Activated T-cell treated with anti-CD3 and anti-CD28 coated beads, Interleukin-2, amount 50 U/mL, for 72 hours (primary cell): ENCODE measurements around the gene GARS1. TPM values are rescaled to one million over a fixed set of nuclear protein-coding genes. Genes with fewer than 3 reads are reported as not detected.

Experiments
- ATAC-seq, 2 donors: fragments of 150-1000 bp; cut with Tn5 transposase; replicated peaks in 1 of 2; 2 replicates each; pipeline ENCODE4 v1.10.0; 2021; ENCODE audit warnings: moderate library complexity in 2 of 2, mild to moderate bottlenecking in 1 of 2
- DNase-seq, 2 donors: peaks; one replicate each; pipeline ENCODE4 v3.0.0; 2021 to 2022; ENCODE audit warnings: mixed read lengths in 1 of 2
- H3K27ac Mint-ChIP-seq: one replicate; pipeline ENCODE4 v1.8.0; 2022; ENCODE audit warnings: mild to moderate bottlenecking, moderate library complexity, mixed read lengths
- H3K27me3 Mint-ChIP-seq: one replicate; pipeline ENCODE4 v1.8.0; 2022; ENCODE audit warnings: low read depth, mixed read lengths
- H3K36me3 Mint-ChIP-seq, 2 donors: one replicate each; pipeline ENCODE4 v1.8.0; 2022; ENCODE audit warnings: mixed read lengths in 2 of 2, mild to moderate bottlenecking in 1 of 2; ENCODE audit not compliant: insufficient read depth in 2 of 2
- H3K4me1 Mint-ChIP-seq: one replicate; pipeline ENCODE4 v1.8.0; 2022; ENCODE audit warnings: low read depth, mixed read lengths
- H3K4me3 Mint-ChIP-seq, 2 donors: one replicate each; pipeline ENCODE4 v1.8.0; 2022; ENCODE audit warnings: mild to moderate bottlenecking in 2 of 2, mixed read lengths in 2 of 2, moderate library complexity in 2 of 2
- H3K9me3 Mint-ChIP-seq, 2 donors: one replicate each; pipeline ENCODE4 v1.8.0; 2022; ENCODE audit warnings: mixed read lengths in 2 of 2
- total RNA-seq, 2 donors: library from RNA; stranded (reverse); gene quantifications; one replicate each; pipeline ENCODE4 v1.2.3, GENCODE V29; 2022

The GARS1 gene
- total RNA-seq, 2 donors from 2014 or later, result 526 to 609 TPM

- Mint-ChIP-seq H3K36me3 (no peaks in the 10 kb centered on the region), H3K27me3 (no peaks in the 10 kb centered on the region), H3K27ac (no peak overlapping the region), H3K4me3 (no peak overlapping the region), H3K4me1 (no peaks in the 10 kb centered on the region), H3K9me3 (no peaks in the 10 kb centered on the region)
- no peak for DNase-seq
- no peak for ATAC-seq
Measured at GRCh38 chr7:30656006-30656957, 61.6 kb downstream of the GARS1 start.

GRCh38 chr7:30657131-30657530 lies 62.5 kb downstream of the GARS1 start:
- Mint-ChIP-seq H3K4me1 (no peaks in the 10 kb centered on the region), H3K36me3 (no peaks in the 10 kb centered on the region), H3K4me3 (no peak overlapping the region), H3K9me3 (no peaks in the 10 kb centered on the region), H3K27ac (no peak overlapping the region), H3K27me3 (no peaks in the 10 kb centered on the region)
- DNase-seq (no peak), ATAC-seq (no peak)

- Mint-ChIP-seq H3K4me1 (no peaks in the 10 kb centered on the region), H3K27ac (no peak overlapping the region), H3K27me3 (no peaks in the 10 kb centered on the region), H3K36me3 (no peaks in the 10 kb centered on the region), H3K9me3 (no peaks in the 10 kb centered on the region), H3K4me3 (no peak overlapping the region)
- ATAC-seq (no peak), DNase-seq (no peak)
Measured at GRCh38 chr7:30658479-30659074, 63.9 kb downstream of the GARS1 start.

GRCh38 chr7:30659312-30659711 lies 64.6 kb downstream of the GARS1 start:
- no peak for ATAC-seq
- no peak overlapping the region for H3K4me3 Mint-ChIP-seq
- H3K4me1 Mint-ChIP-seq, result no peaks in the 10 kb centered on the region
- no peaks in the 10 kb centered on the region for H3K9me3 Mint-ChIP-seq
- H3K27me3 Mint-ChIP-seq, result no peaks in the 10 kb centered on the region
- H3K36me3 Mint-ChIP-seq, result no peaks in the 10 kb centered on the region
- no peak overlapping the region for H3K27ac Mint-ChIP-seq
- DNase-seq, result no peak

DNA sequence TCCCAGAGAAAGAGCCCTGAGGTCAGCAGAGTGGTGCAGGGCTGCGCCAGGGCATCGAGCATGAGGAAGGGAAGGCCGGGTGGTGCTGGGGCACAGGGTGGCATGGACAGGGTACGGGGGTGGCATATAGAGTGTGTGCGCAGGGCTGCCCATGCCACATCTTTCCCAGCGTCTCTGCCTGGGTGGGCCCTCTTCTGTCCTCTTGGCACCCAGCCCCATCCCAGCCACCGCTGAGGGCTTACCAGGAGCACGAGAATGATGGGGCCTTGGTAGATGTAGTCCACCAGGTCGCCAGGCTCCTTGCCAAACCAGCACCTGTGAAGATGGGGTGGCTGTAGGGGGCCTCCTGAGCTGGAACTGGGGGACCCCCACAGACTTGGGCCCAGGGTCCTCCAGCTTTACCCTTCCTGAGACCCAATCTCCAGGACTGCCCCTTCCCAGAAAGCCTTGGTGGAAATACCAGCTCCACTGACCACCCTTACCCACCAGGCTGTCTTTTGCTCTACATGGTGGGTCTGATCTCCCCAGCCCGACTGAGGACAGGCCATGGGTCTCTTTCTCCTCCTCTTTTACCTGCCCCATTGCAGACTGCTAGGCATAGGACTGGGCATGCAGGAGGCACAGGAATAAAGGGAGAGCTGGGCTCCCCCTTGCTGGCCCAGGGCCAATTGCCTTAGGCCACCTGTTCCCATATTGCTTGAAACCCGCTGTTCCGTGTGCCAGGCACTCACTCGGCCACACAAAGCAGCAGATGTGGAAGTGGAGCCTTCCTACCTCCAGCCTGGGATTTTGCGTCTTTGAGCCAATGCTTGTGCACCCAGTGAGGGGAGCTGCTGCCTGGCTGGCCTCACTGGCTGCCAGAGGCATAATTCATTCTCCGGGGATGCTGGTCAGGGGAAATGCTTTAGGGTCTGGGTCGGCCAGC lies 65.9 kb downstream of the GARS1 start:
- H3K9me3 Mint-ChIP-seq, result no peaks in the 10 kb centered on the region
- no peaks in the 10 kb centered on the region for H3K4me1 Mint-ChIP-seq
- ATAC-seq (no peak), DNase-seq (no peak)
- H3K4me3 Mint-ChIP-seq, result no peak overlapping the region
- H3K27ac Mint-ChIP-seq, result no peak overlapping the region
- no peaks in the 10 kb centered on the region for H3K36me3 Mint-ChIP-seq
- no peaks in the 10 kb centered on the region for H3K27me3 Mint-ChIP-seq

DNA sequence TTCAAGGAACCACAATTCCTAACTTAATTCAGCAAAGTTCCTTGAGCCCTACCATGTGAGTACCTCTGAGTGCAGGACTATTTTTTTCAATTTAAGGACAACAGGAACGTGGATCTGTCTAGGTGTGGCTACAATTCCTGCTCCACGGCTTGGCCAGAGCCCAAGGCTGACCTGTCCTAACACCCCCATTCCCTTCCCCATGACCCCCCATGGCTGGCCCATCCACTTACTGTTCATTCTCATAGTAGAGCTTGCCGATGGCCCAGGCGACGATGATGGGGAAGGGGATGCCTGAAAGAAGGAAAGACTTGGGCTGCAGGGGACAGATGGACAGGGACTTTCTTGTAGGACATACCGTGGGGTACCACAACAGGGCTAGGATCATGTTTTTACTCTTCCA lies 67.2 kb downstream of the GARS1 start:
- no peaks in the 10 kb centered on the region for H3K4me1 Mint-ChIP-seq

DNA sequence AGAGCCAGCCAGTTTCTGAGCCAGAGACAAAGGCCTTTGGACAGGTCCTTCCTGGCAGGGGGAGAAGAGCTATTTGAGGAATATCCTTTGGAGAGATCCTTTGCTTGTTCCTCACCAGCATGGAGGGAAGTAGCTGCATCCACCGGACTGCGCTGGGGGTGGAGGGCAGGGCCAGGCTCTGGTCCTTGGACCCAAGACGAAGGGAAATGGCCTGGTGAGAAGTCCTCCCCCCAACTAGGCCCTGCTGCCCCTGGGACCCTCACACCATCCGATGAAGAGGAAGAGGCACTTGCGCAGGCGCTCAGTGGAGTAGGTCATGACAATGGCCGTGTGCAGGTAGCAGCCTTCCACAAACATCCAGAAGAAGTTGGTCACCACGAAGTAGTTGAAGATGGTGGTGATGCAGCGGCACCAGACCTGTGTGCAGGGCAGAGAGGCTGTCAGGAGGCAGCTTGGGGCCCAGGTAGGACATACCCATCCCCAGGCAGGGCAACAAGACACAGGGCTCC lies 67.8 kb downstream of the GARS1 start:
- H3K36me3 Mint-ChIP-seq, result no peaks in the 10 kb centered on the region
- ATAC-seq (no peak), DNase-seq (no peak)
- no peaks in the 10 kb centered on the region for H3K9me3 Mint-ChIP-seq
- H3K27ac Mint-ChIP-seq, result no peak overlapping the region
- no peaks in the 10 kb centered on the region for H3K4me1 Mint-ChIP-seq
- H3K4me3 Mint-ChIP-seq, result no peak overlapping the region
- no peaks in the 10 kb centered on the region for H3K27me3 Mint-ChIP-seq

More for the DNA sequence above, 67.2 kb downstream of the GARS1 start:
- H3K4me3 Mint-ChIP-seq, result no peak overlapping the region
- H3K27me3 Mint-ChIP-seq, result no peaks in the 10 kb centered on the region
- ATAC-seq (no peak), DNase-seq (no peak)
- H3K27ac Mint-ChIP-seq, result no peak overlapping the region
- no peaks in the 10 kb centered on the region for H3K9me3 Mint-ChIP-seq
- H3K36me3 Mint-ChIP-seq, result no peaks in the 10 kb centered on the region

GRCh38 chr7:30663414-30663813 lies 68.7 kb downstream of the GARS1 start:
- no peak overlapping the region for H3K27ac Mint-ChIP-seq
- H3K27me3 Mint-ChIP-seq, result no peaks in the 10 kb centered on the region
- H3K9me3 Mint-ChIP-seq, result no peaks in the 10 kb centered on the region
- no peak overlapping the region for H3K4me3 Mint-ChIP-seq
- no peak for DNase-seq
- H3K4me1 Mint-ChIP-seq, result no peaks in the 10 kb centered on the region
- H3K36me3 Mint-ChIP-seq, result no peaks in the 10 kb centered on the region
- ATAC-seq, result no peak

DNA sequence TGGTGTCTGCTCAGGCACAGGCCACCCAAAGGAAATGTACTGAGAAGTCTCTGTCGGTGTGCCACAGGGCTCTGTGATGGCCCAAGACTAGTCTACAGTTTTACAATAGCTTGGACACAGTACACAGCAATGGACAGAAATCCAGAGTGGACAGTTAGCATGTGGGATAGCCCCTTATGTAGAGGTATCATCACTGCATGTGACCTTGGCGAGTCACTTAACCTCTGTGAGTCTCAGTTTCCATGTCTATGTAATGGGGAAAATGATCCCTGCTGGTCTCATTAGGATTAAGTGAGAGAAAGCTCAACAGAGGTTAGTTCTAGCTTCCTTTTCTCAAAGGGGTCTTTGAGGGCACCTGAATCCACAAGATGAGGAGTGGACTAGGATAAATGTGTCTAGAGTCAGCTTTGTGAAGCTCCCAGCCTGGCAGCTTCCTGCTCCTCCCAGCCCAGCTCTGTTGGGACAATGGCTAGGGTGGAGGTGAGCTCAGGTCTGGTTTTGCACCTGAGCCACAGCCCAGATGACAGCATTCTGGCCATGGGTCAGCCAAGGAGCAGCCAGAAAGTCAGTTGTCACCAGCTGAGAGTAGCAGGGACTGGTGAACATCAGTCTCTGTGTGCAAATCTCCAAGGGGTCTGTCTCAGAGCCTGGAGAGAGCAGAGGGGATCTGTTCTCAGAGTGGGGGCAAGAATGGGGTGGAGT lies 69.7 kb downstream of the GARS1 start:
- Mint-ChIP-seq H3K4me3 (no peak overlapping the region), H3K4me1 (no peaks in the 10 kb centered on the region), H3K9me3 (no peaks in the 10 kb centered on the region), H3K36me3 (no peaks in the 10 kb centered on the region), H3K27ac (no peak overlapping the region), H3K27me3 (no peaks in the 10 kb centered on the region)
- peak in 1 of 2 donors; percentile 10 for ATAC-seq
- DNase-seq, result no peak

DNA sequence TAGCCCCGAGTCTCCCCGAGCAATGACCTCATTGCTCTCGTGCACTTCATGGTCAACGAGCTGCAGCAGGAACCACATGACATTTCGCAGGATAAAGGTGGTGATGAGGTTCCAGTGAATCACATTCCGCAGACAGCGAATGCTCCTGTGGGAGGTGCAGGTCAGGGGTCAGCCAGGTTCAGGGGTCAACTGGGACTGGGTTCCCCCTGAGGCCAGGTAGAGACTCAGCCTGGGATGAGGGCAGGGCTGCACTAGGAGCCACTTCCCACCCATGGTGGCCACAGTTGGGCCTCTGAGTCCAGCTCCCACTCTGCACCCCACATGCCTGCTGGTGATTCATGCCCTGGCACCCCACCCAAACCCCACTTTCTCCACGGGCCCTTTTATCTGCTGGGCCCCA lies 70.4 kb downstream of the GARS1 start:
- Mint-ChIP-seq H3K27ac (no peak overlapping the region), H3K36me3 (no peaks in the 10 kb centered on the region), H3K4me3 (no peak overlapping the region), H3K27me3 (no peaks in the 10 kb centered on the region), H3K4me1 (no peaks in the 10 kb centered on the region), H3K9me3 (no peaks in the 10 kb centered on the region)
- ATAC-seq (no peak), DNase-seq (no peak)

DNA sequence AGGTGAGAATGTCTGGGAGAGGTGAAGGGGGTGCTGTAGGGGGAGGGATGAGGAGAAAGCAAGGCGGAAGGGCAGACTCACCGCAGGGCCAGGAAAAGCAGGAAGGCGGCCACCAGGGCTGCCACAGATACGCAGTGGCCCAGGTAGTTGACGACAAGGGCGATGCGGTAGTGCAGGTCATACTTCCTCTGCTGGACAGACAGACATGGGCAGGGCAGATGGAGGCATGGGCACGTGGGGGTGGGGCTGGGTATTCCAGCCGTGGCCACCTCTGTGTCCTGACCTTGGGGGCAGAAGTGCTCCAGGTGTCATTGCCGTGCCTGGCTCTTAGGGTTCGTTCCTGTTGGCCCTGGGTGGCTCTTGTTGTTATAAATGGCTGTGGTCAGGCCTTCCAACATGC lies 70.8 kb downstream of the GARS1 start:
- Mint-ChIP-seq H3K36me3 (no peaks in the 10 kb centered on the region), H3K4me3 (no peak overlapping the region), H3K9me3 (no peaks in the 10 kb centered on the region), H3K27ac (no peak overlapping the region), H3K4me1 (no peaks in the 10 kb centered on the region), H3K27me3 (no peaks in the 10 kb centered on the region)
- ATAC-seq (no peak), DNase-seq (no peak)

DNA sequence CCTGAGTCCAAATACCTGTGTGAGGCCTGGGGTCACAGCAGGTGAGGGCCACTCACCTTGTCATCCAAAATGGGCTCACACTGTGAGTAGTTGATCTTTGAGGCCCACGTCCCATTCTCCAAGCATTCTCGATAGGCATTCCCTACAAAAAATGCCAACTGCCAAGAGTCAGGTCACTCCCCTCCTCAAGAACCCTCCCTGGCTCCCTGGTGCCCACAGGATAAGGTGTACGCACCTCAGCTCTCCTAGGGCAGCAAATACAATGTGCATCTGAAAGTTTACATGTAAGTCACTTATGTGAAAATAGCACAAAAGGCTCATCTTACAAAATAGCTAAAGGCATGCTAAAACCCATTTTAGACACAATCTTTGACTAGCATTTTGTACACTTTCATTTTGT lies 72.5 kb downstream of the GARS1 start:
- Mint-ChIP-seq H3K9me3 (no peaks in the 10 kb centered on the region), H3K4me1 (no peaks in the 10 kb centered on the region), H3K27ac (no peak overlapping the region), H3K36me3 (no peaks in the 10 kb centered on the region), H3K27me3 (no peaks in the 10 kb centered on the region), H3K4me3 (no peak overlapping the region)
- ATAC-seq, result no peak
- no peak for DNase-seq
